H9 (cell line): ENCODE measurements around the gene ZNF425. TPM values are rescaled to one million over a fixed set of nuclear protein-coding genes. Genes with fewer than 3 reads are reported as not detected.
A peak's percentile ranks its signal among the peaks of the same experiment; 100 is the strongest.

Source experiments
- DNase-seq: peaks from one replicate; pipeline ENCODE4 v3.0.0-alpha.2; 2017
- H2AFZ ChIP-seq: one replicate; pipeline ENCODE4 v1.6.1; 2013; ENCODE audit warnings: mild to moderate bottlenecking, low read length, control low read depth, moderate library complexity
- H2AK5ac ChIP-seq: 2 replicates; pipeline ENCODE4 v1.6.1; 2013; ENCODE audit warnings: low read length, control low read depth, mixed read lengths; ENCODE audit not compliant: insufficient read length
- H2BK120ac ChIP-seq: one replicate; pipeline ENCODE4 v1.6.1; 2013; ENCODE audit warnings: low read depth, mild to moderate bottlenecking, low read length, control low read depth, inconsistent platforms; ENCODE audit not compliant: poor library complexity, severe bottlenecking
- H2BK12ac ChIP-seq: 2 replicates; pipeline ENCODE4 v1.6.1; 2013; ENCODE audit warnings: low read length, control low read depth, mixed read lengths, low read depth; ENCODE audit not compliant: insufficient read length
- H2BK15ac ChIP-seq: 2 replicates; pipeline ENCODE4 v1.6.1; 2013; ENCODE audit warnings: low read depth, low read length, control low read depth
- H2BK20ac ChIP-seq: one replicate; pipeline ENCODE4 v1.6.1; 2013; ENCODE audit warnings: low read depth, mild to moderate bottlenecking, low read length, control low read depth, inconsistent platforms; ENCODE audit not compliant: poor library complexity, severe bottlenecking
- H2BK5ac ChIP-seq: 2 replicates; pipeline ENCODE4 v1.6.1; 2013; ENCODE audit warnings: low read length, control low read depth, mixed read lengths; ENCODE audit not compliant: insufficient read length
- H3K14ac ChIP-seq: 2 replicates; pipeline ENCODE4 v1.6.1; 2013; ENCODE audit warnings: low read length, control low read depth; ENCODE audit not compliant: insufficient read depth
- H3K18ac ChIP-seq: 2 replicates; pipeline ENCODE4 v1.6.1; 2013; ENCODE audit warnings: low read depth, mild to moderate bottlenecking, mixed read lengths, low read length, control low read depth; ENCODE audit not compliant: insufficient read length
- H3K23ac ChIP-seq: 2 replicates; pipeline ENCODE4 v1.6.1; 2013; ENCODE audit warnings: low read length, control low read depth, mixed read lengths, low read depth; ENCODE audit not compliant: insufficient read length
- H3K23me2 ChIP-seq: 2 replicates; pipeline ENCODE4 v1.6.1; 2013; ENCODE audit warnings: low read depth, mild to moderate bottlenecking, mixed read lengths, low read length, control low read depth; ENCODE audit not compliant: insufficient read length, poor library complexity, severe bottlenecking
- H3K27ac ChIP-seq: 2 replicates; pipeline ENCODE4 v1.5.1; 2013; ENCODE audit warnings: low read length, control low read depth, mixed read lengths, low read depth; ENCODE audit not compliant: insufficient read length
- H3K27me3 ChIP-seq: 2 replicates; pipeline ENCODE4 v1.6.1; 2013; ENCODE audit warnings: low read length, control low read depth, inconsistent platforms; ENCODE audit not compliant: insufficient read depth
- H3K4ac ChIP-seq: 2 replicates; pipeline ENCODE4 v1.6.1; 2013; ENCODE audit warnings: low read depth, mild to moderate bottlenecking, control low read depth, inconsistent platforms, low read length, moderate library complexity
- H3K4me1 ChIP-seq: 2 replicates; pipeline ENCODE4 v1.6.1; 2013; ENCODE audit warnings: low read length, control low read depth, inconsistent platforms; ENCODE audit not compliant: insufficient read depth
- H3K4me2 ChIP-seq: 2 replicates; pipeline ENCODE4 v1.6.1; 2013; ENCODE audit warnings: low read length, control low read depth, mixed read lengths; ENCODE audit not compliant: insufficient read length, insufficient read depth
- H3K56ac ChIP-seq: 2 replicates; pipeline ENCODE4 v1.6.1; 2013; ENCODE audit warnings: low read depth, mild to moderate bottlenecking, mixed read lengths, low read length, control low read depth; ENCODE audit not compliant: insufficient read length
- H3K79me1 ChIP-seq: 2 replicates; pipeline ENCODE4 v1.6.1; 2013; ENCODE audit warnings: low read depth, mild to moderate bottlenecking, moderate library complexity, low read length, control low read depth, inconsistent platforms; ENCODE audit not compliant: insufficient read depth, poor library complexity, severe bottlenecking
- H3K79me2 ChIP-seq: 2 replicates; pipeline ENCODE4 v1.6.1; 2013; ENCODE audit warnings: low read length, control low read depth, inconsistent platforms; ENCODE audit not compliant: insufficient read depth
- H3K9ac ChIP-seq: 2 replicates; pipeline ENCODE4 v1.6.1; 2013; ENCODE audit warnings: low read length, control low read depth, mixed read lengths; ENCODE audit not compliant: insufficient read length; ENCODE audit errors: extremely low read depth
- H3K9me3 ChIP-seq: one replicate; pipeline ENCODE4 v1.6.1; 2013; ENCODE audit warnings: low read depth, low read length, inconsistent platforms; ENCODE audit not compliant: control insufficient read depth
- H3T11ph ChIP-seq: one replicate; pipeline ENCODE4 v1.6.1; 2013; ENCODE audit warnings: mild to moderate bottlenecking, low read length, control low read depth, inconsistent platforms
- H4K20me1 ChIP-seq: one replicate; pipeline ENCODE4 v1.6.1; 2013; ENCODE audit not compliant: control insufficient read depth, insufficient read length, insufficient read depth
- H4K5ac ChIP-seq: 2 replicates; pipeline ENCODE4 v1.6.1; 2013; ENCODE audit warnings: low read depth, mild to moderate bottlenecking, mixed read lengths, low read length, control low read depth; ENCODE audit not compliant: insufficient read length
- H4K8ac ChIP-seq: replicated peaks from 2 replicates; pipeline ENCODE4 v1.6.1; 2013; ENCODE audit warnings: low read length, control low read depth, mixed read lengths, low read depth; ENCODE audit not compliant: insufficient read length
- H4K91ac ChIP-seq: 2 replicates; pipeline ENCODE4 v1.6.1; 2013; ENCODE audit warnings: low read depth, mild to moderate bottlenecking, moderate library complexity, mixed read lengths, low read length, control low read depth; ENCODE audit not compliant: insufficient read length
- H3K27ac Mint-ChIP-seq, 3 experiments: 2 replicates in 2 of 3; 3 replicates in 1 of 3; pipeline ENCODE4 v1.8.0; 2020 to 2021; ENCODE audit warnings: mixed read lengths in 3 of 3, mild to moderate bottlenecking in 1 of 3, moderate library complexity in 1 of 3
- H3K27me3 Mint-ChIP-seq: 2 replicates; pipeline ENCODE4 v1.8.0; 2021; ENCODE audit warnings: low read depth, mild to moderate bottlenecking, moderate library complexity, mixed read lengths
- H3K36me3 Mint-ChIP-seq, 3 experiments: 2 replicates in 2 of 3; 3 replicates in 1 of 3; pipeline ENCODE4 v1.8.0; 2020 to 2021; ENCODE audit warnings: low read depth in 3 of 3, mixed read lengths in 3 of 3; ENCODE audit not compliant: insufficient read depth in 1 of 3
- H3K4me1 Mint-ChIP-seq, 2 experiments: 2 replicates each; pipeline ENCODE4 v1.8.0; 2020; ENCODE audit warnings: mixed read lengths in 2 of 2
- H3K4me3 Mint-ChIP-seq, 2 experiments: 2 replicates in 1 of 2; 3 replicates in 1 of 2; pipeline ENCODE4 v1.8.0; 2020 to 2021; ENCODE audit warnings: mild to moderate bottlenecking in 2 of 2, mixed read lengths in 2 of 2, moderate library complexity in 1 of 2
- H3K9me3 Mint-ChIP-seq, 2 experiments: 2 replicates in 1 of 2; 3 replicates in 1 of 2; pipeline ENCODE4 v1.8.0; 2020; ENCODE audit warnings: mild to moderate bottlenecking in 2 of 2, mixed read lengths in 2 of 2, moderate library complexity in 1 of 2
- CTCF ChIP-seq: fragments of 200-600 bp; sonication (generic); conservative IDR thresholded peaks from 3 replicates; pipeline ENCODE4 v1.8.0; 2021; ENCODE audit warnings: antibody characterized with exemption, mild to moderate bottlenecking
- WGBS: extraction: QIAGEN DNeasy Blood & Tissue Kit; methylation state at CpG from one replicate; pipeline ENCODE4 v1.1.7; 2013; ENCODE audit warnings: missing lambda C conversion rate, low lambda C conversion rate, mixed read lengths; ENCODE audit not compliant: insufficient read length; ENCODE audit errors: extremely low coverage; 5-methylcytosine and 5-hydroxymethylcytosine counted together
- long read RNA-seq: library from polyadenylated mRNA; unstranded; transcript quantifications from one replicate; pipeline ENCODE4 v2.0.0, GENCODE V29; 2020
- total RNA-seq: library from RNA; stranded (reverse); gene quantifications from 2 replicates; pipeline ENCODE4 v1.2.1, GENCODE V29; 2021

Gene ZNF425
- 5.3 and 5.4 TPM in 2 replicates for total RNA-seq
- long read RNA-seq, transcript ZNF425-201 (4 exons, 3,220 nt) = major isoform, 35 of 48 reads
- long read RNA-seq, partial matches to known transcripts = 2 of 48 reads
- long read RNA-seq, other reads (novel, unspliced or antisense) = 10 of 48 reads

GRCh38 chr7:149125863-149126661 is at the start of gene ZNF425:
TSS of gene ZNF425 (minus strand) at chr7:149126324. CDS start at chr7:149126213, 111 bp downstream.
- peak within 1 kb of the TSS; percentile 99 for H3K4me2 ChIP-seq
- no peaks in the 10 kb centered on the region for H3K27me3 Mint-ChIP-seq
- no peak within 1 kb of the TSS for H2AFZ ChIP-seq

More at GRCh38 chr7:149125863-149126661, at the start of gene ZNF425:
- H2AK5ac ChIP-seq = no peak within 1 kb of the TSS
- H3K4me1 Mint-ChIP-seq = peaks cover 14 to 23% of the 10 kb centered on the region in 2 experiments
- H3K9me3 Mint-ChIP-seq = peaks cover 16 to 19% of the 10 kb centered on the region in 2 experiments
- no peak within 1 kb of the TSS for H2BK5ac ChIP-seq
- H3K36me3 Mint-ChIP-seq = peaks cover 26 to 37% (median 28%) of the 10 kb centered on the region in 3 experiments
- peak within 1 kb of the TSS; percentile 89 for H3K18ac ChIP-seq
- no peak within 1 kb of the TSS for H3K23ac ChIP-seq
- peaks cover 5% of the 10 kb centered on the region for H3K79me1 ChIP-seq
- H4K8ac ChIP-seq = no peak within 1 kb of the TSS
- peaks cover 11% of the 10 kb centered on the region for H3K9me3 ChIP-seq
- DNase-seq = peak; percentile 93
- peak within 1 kb of the TSS; percentile 7; the same call in 1 of the 2 replicates for H2BK15ac ChIP-seq
- H3K9ac ChIP-seq = peak within 1 kb of the TSS; percentile 98
- peak within 1 kb of the TSS; percentile 82 for H3K56ac ChIP-seq
- H4K5ac ChIP-seq = no peak within 1 kb of the TSS
- H3K27ac Mint-ChIP-seq = peak within 1 kb of the TSS; percentile 91 to 99 (median 99)
- no peaks in the 10 kb centered on the region for H3K27me3 ChIP-seq
- H2BK20ac ChIP-seq = no peak within 1 kb of the TSS
- peak within 1 kb of the TSS; percentile 43 for H3K27ac ChIP-seq
- H3T11ph ChIP-seq = no peak within 1 kb of the TSS
- no peak within 1 kb of the TSS for H2BK12ac ChIP-seq
- H3K79me2 ChIP-seq = peaks cover 5% of the 10 kb centered on the region; the same call in 1 of the 2 replicates
- peaks cover 10% of the 10 kb centered on the region for H3K23me2 ChIP-seq
- TF ChIP-seq CTCF = peak; percentile 96
- H4K91ac ChIP-seq = peak within 1 kb of the TSS; percentile 59
- H3K14ac ChIP-seq = peak within 1 kb of the TSS; percentile 91
- H3K4me3 Mint-ChIP-seq = peak within 1 kb of the TSS; percentile 98 to 99
- WGBS = no CpG with 5 or more reads among the region's 72 CpGs
- no peaks in the 10 kb centered on the region; the same call in 1 of the 2 replicates for H3K4me1 ChIP-seq
- H2BK120ac ChIP-seq = no peak within 1 kb of the TSS
- no peaks in the 10 kb centered on the region for H4K20me1 ChIP-seq
- peak within 1 kb of the TSS; percentile 62 for H3K4ac ChIP-seq
